WERI-Rb-1 (cell line): ENCODE measurements around the gene PKD2L2.

Experiments used
- DNase-seq: peaks from one replicate; pipeline ENCODE4 v3.0.0-alpha.2; 2020
- H3K27ac ChIP-seq: fragments of 250-450 bp; sonication (Bioruptor Pico); 2 replicates; pipeline ENCODE4 v1.5.1; 2020; ENCODE audit warnings: mild to moderate bottlenecking, moderate library complexity
- H3K27me3 ChIP-seq: fragments of 250-450 bp; sonication (Bioruptor Pico); 2 replicates; pipeline ENCODE4 v1.5.1; 2021; ENCODE audit warnings: mild to moderate bottlenecking, low read depth, moderate library complexity; ENCODE audit not compliant: insufficient read depth, severe bottlenecking
- H3K36me3 ChIP-seq: fragments of 250-450 bp; sonication (Bioruptor Pico); 2 replicates; pipeline ENCODE4 v1.5.1; 2020; ENCODE audit warnings: mild to moderate bottlenecking, moderate library complexity
- H3K4me3 ChIP-seq: 2 replicates; pipeline ENCODE4 v1.5.1; 2011; ENCODE audit warnings: low read depth, mild to moderate bottlenecking, control low read depth, low read length
- H3K9me3 ChIP-seq: fragments of 250-450 bp; sonication (Bioruptor Pico); 2 replicates; pipeline ENCODE4 v1.5.1; 2021; ENCODE audit warnings: mild to moderate bottlenecking, moderate library complexity; ENCODE audit not compliant: severe bottlenecking
- TF ChIP-seq, protein P1 (sequence below): IDR thresholded peaks from 2 replicates; pipeline ENCODE4 v1.5.1; 2011; ENCODE audit warnings: low read depth, mild to moderate bottlenecking, control low read depth, inconsistent platforms, low read length

The PKD2L2 gene

DNA sequence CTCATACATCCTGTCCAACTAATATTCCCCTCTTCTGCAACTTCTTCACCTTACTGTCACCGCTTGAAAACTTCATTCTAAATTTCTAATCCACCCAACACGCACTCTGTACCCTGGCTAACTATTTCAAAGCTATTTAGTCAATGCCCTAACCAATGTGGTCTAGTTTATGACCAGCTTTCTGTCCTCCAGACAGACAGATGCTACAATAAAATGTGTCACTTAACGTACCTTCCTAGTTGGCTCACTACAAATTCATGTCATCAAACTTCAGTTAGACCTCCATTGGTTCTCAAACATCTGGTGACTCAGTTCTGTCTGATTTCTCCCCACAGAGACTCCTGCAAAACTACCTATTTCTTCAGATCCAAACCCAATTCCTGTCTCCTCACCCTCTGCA, 86.0 kb downstream of the PKD2L2 start:
- DNase-seq = no peak
- Histone ChIP-seq H3K27ac (no peak overlapping the region), H3K4me3 (no peak overlapping the region), H3K36me3 (peaks cover 34% of the 10 kb centered on the region), H3K27me3 (no peaks in the 10 kb centered on the region), H3K9me3 (no peaks in the 10 kb centered on the region)
- TF ChIP-seq, protein P1, sequence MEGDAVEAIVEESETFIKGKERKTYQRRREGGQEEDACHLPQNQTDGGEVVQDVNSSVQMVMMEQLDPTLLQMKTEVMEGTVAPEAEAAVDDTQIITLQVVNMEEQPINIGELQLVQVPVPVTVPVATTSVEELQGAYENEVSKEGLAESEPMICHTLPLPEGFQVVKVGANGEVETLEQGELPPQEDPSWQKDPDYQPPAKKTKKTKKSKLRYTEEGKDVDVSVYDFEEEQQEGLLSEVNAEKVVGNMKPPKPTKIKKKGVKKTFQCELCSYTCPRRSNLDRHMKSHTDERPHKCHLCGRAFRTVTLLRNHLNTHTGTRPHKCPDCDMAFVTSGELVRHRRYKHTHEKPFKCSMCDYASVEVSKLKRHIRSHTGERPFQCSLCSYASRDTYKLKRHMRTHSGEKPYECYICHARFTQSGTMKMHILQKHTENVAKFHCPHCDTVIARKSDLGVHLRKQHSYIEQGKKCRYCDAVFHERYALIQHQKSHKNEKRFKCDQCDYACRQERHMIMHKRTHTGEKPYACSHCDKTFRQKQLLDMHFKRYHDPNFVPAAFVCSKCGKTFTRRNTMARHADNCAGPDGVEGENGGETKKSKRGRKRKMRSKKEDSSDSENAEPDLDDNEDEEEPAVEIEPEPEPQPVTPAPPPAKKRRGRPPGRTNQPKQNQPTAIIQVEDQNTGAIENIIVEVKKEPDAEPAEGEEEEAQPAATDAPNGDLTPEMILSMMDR = no peak

DNA sequence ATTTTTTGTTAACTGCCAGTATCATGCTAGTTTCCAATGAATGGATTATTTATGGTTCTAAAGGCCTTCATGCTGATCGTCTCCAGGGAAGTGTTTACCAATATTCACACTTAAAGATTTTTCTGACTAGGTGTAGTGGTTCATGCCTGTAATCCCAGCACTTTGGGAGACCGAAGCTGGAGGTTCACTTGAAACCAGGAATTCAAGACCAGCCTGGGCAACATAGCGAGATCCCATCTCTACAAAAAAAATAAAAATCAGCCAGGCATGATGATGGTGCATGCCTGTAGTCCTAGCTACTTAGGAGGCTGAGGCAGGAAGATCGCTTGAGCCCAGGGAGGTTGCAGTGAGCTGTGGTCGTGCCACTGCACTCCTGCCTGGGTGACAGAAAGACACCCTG, 100.2 kb downstream of the PKD2L2 start:
- peaks cover 5% of the 10 kb centered on the region for H3K36me3 ChIP-seq
- H3K4me3 ChIP-seq = no peak overlapping the region
- TF ChIP-seq, protein P1 = no peak
- H3K9me3 ChIP-seq = no peaks in the 10 kb centered on the region
- H3K27me3 ChIP-seq = no peaks in the 10 kb centered on the region
- H3K27ac ChIP-seq = no peak overlapping the region
- DNase-seq = no peak
